HG03460 (cell line): ENCODE measurements around the gene LRRC10B.

Experiments used
- ATAC-seq: cut with Tn5 transposase; IDR thresholded peaks from one replicate; pipeline ENCODE4 v1.9.1; 2021; ENCODE audit not compliant: unreplicated experiment

Gene LRRC10B

DNA sequence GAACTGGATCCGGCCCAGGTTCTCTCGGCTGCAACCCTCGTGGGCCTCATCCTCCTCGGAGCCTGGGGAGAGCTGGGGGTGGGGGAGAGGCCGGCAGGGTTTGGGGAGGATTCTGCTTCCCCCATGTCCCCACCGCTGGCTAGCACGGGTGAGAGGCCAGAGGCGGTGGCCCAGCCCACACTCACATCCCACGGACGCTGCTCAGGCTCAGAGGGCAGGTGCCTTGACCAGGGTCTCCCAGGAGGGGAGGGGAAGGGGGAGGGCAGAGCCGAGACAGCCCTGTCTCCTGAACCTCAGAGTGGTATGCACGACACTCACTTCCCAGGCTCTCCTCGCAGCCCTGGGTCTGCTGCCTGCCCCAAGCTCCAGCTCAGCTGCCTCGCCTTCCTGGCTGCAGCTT lies 19.6 kb downstream of the LRRC10B start:
- ATAC-seq = no peak

DNA sequence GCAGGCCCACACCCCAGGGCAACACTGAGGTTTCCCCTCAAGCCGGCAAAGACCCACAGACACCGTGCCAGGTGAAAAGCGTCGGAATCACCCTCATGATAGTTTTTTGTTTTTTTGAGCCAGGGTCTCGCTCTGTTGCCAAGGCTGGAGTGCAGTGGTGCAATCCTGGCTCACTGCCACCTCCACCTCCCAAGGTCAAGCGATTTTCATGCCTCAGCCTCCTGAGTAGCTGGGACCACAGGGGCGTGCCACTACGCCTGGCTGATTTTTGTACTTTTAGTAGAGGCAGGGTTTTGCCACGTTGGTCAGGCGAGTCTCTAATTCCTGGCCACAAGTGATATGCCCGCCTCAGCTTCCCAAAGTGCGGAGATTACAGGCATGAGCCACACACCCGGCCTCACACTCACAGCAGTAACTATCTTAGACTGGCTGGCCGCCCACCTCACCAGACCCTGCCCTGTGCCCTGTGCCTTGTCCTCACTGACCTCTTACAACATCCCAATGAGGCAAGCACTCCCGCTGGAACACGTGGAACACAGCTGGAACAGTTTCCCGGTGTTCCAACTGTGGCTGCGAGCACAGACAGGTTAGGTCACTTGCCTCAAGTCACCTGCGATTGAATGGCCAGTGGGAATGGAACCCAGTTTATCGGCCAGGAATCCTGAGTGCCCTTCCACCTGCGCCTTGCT lies 21.1 kb downstream of the LRRC10B start:
- ATAC-seq = no peak

DNA sequence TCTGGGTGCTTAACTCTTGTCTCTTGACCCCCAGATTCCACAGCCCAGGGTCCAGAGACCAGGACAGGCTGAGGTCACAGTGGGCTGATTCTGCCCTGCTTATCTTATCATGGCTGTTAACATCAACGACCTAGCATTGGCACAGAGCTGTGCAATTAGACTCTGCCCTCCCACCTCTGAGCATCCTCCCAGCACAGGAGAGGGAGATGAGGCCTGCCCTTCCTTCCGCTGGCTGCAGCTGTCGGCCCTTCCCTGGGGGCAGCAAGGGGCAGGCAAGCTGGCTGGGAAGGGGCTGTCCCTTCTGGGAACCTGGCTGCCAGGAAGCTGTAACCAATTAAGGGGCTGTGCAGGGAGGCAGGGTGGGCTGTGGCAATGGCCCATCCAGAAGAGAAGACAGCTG lies 22.5 kb downstream of the LRRC10B start:
- ATAC-seq = no peak

DNA sequence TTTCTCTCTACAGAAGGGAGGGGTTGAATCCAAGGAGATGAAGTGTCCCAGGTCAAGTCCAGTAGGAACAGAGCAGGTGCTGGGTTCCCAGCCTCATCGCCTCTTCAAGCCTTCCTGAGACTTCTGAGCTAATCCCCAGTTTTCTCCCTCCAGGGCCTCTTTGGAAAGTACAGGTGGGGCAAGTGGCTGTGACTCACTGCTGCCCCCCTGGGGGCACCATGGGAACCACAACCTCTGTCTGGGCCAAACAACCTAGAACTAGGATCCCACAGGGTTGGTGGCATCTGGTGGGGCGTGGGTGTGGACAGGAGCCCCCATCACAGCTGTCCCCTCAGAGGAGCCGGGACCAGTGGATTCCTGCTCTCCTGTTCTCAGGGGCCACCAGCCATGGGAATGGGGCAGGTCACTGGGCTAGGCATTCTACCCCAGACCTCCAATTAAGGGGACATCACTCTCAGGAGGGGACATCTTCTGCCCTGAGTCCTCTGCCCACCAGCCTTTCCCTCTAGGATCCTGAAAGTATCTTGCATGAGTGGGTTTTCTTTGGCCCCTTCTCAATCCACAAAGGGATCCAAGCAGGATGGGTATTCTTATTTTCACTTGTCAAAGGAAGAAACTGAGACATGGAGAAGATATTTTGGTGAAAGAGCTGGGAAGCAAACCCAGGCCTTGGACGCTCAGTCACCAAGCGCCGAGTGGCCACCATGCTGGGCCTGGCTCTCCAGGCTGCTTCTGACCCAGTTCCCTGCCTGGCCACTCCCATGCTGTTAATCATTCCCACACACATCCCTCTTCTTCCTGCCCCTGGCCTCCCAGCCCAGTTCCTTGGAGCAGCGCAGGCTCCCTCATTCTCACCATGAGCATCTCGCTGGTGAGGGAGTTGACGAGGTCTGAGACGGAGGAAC lies 23.8 kb downstream of the LRRC10B start:
- ATAC-seq = no peak

DNA sequence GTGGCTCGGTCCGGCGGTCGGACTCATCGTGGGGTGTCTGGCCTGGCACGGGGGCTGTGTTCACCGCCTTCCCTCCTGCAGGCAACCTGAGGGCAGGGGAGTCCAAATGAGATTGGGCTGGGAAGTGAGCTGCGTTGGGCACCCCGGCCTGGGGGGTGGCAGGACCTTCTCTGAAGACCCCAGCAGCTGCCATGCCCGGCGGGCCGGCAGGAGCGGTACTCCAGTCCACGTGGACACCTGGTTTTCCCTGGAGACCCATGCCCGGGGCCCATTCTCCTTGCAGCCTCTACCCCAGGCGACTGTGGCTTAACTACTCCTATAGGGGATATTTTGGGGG lies 24.5 kb downstream of the LRRC10B start:
- no peak for ATAC-seq

DNA sequence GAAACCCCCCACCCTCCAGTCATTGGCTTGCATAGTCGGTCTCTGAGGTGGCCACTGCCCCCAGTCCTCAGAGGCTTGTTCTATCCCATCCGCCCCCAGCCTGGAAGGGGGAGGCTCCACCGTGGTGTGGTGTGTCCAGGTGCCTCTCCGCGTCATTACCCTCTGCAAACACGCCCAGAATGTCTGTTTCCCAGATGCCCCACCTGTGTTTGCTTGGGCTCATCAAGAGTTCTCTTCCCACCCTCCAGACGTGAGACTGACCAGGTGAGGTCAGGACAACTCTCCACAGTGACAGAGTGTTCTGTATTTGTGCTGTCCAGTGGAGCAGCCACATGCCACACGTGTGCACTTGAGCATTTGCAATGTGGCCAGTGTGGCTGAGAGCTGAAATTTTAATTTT lies 24.9 kb downstream of the LRRC10B start:
- ATAC-seq = no peak

DNA sequence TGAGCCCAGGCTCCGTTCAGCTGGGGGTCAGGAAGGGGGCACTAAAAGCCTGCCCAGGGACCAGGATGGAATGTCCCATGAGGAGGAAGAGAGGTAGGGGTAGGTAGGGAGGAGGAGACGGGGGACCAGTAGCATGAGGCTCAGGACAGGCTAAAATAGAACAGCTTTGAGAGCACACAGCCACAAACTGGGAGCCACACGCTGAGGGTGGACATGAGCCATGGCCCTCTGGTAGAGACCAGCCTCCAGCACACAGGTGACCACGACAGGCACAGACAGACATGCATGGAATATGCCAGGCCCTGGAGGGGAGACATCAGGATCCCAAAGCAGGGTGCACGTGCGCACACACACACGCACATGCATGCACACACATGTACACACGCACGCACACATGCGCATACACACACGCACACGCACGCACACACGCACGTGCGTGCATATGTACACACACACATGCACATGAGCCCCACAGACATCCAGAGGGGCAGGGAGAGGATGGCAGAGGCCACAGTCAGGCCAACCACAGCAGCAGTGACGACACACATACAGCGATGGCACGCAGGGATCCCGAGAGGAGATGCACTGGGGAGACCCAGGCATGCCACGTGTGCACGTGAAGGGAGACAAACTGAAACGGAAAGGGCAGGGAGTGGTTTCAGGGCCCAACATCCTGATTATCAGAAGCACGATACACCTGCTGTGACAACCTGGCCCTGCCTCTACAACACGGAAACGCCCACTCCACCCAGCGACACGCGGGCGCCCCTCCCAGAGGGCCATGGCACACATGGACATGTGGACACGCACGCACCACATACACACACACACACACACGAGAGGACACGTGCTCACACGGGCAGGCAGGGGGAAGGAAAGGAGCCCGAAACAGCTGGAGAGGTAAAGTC lies 25.7 kb downstream of the LRRC10B start:
- no peak for ATAC-seq

DNA sequence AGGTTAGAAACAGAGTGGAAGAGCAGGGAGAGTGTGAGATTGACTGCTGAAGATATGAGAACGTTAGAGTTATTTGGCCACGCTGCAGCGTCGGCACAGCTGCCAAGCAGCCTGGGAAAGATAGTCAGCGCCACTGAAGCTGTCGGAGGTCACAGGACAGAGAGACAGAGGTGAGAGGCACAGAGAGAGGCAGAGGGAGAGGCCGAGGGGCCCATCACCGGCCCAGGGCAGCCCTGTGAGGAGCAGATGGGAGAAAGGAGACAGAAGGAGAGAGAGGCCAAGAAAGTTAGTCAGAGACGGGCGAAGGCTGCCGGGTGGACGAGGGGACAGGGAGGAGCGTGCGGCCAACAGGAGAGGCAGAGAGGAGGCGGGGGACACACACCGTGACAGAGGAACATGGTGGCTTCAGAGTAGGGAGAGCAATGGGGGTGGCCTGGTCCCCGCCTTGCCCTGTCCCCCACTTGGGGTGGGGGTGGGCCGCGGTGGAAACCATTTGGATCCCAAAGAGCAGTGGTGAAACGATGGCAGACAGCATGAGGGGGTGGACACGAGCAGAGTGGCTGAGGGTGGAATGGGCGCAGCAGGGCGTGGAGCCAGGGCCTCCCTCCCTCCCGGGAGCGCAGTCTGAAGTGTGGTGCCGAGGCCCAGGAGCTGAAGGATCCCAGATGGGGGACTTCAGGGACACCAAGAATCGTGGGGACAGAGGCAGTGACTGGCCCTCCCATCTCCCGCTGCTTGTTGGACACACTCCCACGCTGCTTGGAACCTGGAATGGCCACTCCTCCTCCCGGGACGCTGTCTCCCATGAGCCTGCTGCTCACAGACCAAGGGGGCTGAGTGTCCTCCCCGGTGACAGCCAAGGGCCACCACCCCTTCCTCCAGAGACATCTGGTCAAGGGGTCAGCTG lies 26.6 kb downstream of the LRRC10B start:
- no peak for ATAC-seq

DNA sequence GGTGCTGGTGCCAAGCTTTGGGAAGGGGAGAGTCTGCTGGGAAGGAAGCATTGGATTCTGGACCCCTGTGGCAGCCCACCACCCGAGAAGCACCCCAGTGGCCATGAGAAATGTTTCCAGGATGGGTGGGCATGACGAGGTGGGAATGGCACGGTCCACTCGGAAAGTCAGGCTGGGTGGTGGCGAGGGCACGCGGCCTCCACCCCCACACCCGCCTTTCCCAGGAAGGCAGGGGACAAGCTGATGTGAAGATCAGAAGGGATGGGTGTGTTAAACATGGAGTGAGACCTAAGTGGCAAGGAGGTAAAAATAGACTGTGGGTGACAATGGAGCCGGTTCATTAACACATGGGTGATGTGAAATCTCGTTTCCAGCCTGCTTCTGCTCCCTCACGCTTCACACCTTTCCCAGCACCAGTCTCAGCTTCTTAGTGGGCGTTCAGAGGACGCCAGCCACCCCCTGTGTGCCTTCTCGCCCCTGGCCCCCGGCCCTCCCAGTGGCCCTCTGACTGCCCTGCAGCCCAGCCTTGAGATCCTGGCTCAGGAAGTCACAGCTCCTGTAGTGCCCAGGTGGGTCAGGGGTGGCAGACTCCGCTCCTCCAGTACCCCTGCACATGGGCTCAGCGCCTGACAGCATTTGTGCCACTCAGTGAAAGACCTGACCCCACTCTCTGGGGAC lies 27.6 kb downstream of the LRRC10B start:
- no peak for ATAC-seq

DNA sequence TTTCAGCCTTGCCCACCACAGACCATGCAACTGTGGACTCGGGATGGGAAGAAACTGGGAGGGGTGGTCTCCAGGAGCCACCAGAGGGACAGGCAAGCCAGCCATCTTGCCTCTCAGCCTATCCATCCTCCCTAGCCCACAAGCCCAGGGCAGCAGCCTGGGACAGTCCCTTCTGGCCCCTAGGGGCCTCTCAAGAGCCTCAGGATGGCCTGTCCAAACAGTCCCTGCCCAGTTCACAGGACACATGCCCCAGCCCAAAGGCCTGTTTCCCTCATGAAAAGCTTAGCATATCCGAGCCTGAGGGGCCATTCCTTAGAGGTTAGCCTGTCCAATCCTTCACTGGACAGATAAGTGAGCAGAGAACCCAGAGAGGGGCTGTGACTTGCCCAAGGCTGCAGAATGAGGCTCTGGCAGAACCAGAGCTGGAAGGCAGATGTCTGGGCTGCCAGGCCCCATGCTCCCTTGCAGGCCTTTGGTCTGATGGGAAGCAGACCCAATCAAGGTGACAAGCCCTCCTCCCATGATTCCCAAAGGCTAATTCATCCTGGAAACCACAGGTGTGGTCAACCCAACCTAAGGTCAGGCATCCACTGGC lies 28.2 kb downstream of the LRRC10B start:
- ATAC-seq = no peak

DNA sequence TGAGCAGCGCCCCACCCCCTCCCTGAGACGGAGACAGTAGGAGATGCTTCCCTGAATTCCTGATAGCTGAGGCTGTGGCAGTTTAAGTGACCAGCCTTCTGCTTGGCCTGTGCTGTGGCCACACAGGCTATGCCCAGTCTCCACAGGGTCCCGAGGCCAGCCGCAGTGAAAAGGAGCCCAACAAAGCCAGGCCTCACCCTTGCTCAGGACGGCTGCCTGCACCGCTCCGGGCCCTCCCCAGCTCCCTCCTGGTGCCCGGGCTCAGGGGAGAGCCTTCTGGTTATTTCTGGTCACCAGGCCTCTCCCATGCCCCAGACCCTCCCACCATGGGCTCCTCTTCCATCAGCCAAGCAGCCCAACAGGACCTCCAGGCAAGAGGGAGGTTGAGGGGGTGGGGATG lies 28.8 kb downstream of the LRRC10B start:
- ATAC-seq = no peak

DNA sequence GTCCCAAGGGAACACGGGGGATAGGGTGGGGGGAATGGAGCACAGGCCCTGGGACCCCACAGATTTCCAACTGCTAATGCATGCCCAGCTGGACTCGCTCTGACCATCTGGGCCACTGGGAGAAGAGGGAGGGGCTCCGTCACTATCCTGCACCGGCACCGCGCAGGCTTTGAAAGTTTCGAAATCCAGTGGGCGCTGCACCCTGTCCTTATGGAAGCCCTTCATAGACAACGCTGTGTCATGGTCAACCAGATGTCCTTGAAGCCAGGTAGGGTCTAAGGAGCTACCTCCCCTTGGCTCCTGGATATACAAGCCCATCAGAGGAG lies 30.1 kb downstream of the LRRC10B start:
- ATAC-seq = no peak

DNA sequence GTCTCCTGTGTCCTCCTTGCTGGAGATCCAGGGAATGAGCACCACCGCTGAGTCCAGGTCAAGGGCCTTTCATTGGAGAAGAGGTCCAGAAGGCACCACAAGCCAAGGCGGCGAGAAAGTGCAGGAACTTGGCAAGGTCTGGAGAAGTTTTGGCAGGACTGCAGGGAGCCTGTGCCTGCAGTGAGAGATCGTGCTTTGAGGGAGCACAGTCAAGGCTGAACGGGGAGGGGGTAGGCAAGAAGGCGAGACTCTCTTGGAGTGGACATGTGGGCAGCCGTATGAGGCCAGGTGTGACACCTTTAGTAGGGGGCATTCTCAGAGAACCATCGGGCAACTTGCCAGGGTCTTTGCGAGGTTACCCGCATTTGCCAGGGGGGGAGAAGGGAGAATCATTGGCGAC lies 30.5 kb downstream of the LRRC10B start:
- ATAC-seq = no peak

DNA sequence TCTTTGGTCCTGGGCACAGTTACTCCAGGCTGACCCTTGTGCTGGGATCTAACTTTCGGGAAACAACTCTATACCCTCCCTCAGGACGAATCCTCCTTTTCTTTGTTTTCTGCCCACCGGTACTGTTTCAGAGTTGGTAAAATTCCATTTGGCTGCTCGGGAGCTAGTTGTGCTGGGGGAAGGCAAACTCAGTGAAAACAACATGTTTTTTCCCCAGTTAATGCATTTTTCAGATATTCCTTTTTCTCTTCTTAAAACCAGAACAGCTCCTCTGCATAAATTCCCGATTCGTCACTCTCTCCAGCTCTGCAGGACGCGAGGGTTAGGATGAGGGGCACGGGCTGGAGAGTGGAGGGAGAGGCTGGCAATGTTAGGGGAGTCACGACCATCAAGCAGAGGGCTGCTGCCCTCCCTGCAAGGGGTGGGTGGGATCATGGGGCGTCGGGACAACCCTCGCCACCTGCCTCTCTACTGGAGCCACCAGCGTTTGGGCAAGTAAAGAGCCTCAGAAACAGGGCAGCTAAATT lies 31.3 kb downstream of the LRRC10B start:
- ATAC-seq = no peak

DNA sequence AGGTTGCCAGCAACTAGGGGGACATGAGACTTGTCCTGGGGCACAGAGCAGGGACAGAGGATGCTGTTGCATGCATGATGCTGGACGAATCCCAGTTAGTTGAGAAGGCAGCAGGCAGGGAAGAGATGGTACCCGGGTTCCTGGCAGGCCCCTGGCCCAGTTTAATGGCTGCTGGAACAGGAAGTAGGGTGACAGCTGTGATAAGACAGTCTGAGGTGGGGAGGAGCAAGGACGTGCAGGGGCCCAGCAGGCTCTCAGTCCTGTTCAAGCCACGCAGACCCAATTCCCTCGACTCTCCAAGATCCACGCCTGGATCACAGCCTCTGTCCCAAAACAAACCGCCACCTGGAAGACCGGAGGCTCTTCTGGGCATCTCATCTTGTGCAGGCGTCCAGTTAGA lies 32.0 kb downstream of the LRRC10B start:
- no peak for ATAC-seq

DNA sequence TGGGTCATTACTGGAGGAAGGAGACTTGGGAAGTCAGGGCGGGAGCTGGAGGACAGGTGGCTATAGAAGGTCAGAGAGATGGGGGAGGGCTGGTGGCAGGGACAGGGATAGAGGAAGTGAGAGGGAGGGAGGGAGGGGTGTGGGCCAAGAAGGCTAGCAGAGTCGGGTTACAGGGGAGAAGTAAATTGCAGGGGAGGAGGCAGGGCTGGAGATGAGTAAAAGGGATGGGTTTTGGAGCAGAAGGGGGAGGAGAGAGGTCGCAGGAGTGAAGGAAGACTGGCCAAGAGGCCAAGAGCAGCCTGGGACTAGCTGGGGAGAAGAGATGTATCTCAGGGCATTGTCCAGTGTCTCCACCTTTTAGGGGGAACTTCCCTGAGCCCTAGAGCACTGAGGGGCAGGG lies 33.0 kb downstream of the LRRC10B start:
- ATAC-seq = no peak

DNA sequence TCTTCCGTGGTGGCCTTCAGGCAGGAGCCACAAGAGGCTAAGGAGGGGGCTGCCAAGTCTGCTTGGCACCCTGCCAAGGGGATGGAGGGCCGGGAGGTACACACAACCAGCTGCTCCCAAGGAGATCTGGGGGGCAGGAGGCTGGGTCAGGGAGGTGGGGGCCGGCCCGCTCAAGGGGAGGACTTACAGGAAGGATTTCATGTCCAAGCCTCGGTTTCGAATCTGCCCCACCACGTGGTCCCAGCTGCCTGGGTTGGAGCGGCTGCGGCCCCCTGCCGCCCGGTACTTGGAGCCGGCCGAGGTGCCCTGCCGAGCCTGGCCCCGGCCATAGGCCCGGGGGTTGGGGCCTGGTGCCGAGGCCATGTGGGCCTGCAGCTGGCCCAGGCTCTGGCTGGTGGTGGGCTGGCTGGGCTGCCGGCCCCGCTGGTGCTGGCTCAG lies 33.5 kb downstream of the LRRC10B start:
- ATAC-seq = no peak

DNA sequence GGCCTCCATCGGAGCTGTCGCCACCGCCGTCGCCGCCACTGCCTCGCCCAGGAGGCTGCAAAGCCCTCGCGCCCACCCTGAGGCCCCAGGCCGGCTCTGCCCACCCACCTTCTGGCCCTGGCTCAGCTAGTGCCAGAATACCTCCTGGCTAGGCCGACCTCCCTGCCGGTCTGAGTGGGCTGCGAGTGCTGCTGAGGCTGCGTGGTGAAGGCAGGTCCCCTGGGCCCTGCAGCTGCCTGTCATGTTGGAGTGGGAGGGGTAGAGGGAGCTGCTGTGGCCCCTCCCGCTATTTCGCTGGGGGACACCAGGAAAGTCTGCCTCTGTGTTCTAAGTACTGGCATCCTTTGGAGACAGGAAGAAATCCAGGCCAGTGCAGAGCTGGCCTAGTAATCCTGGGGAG lies 34.2 kb downstream of the LRRC10B start:
- ATAC-seq = no peak

DNA sequence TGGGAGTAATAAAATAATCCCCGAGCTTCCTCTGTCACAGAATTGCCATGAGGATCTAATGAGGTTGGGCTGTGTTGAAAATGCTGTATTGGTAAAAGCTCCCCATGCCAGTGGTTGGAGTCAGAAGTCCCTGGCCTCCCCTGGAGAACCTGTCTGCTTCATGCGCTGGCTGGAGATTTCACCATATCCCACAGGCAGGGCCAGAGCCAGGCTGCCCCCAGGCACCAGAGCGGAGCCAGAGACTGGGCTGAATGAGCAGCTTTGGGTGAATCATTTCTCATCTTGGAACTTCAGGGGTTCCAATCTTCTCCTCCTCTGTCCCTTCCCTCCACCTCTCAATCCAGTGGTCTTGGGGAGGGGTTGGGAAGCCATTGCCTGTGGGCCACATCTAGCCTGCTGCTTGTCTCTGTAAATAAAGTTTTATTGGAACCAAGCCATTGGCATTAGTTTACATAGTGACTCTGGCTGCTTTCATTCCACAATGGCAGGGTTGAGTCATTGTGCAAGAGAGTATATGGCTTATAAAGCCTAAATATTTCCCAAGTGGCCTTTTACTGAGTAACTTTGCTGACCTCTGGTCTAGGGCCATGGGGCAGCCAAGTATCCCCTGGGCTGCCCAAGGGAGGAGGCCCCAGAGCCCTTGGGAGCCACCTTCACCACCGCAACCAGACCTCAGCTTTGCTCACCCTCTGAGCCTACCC lies 35.2 kb downstream of the LRRC10B start:
- no peak for ATAC-seq
